ENCODE results near the gene OSBPL6. TPM values are rescaled to one million over a fixed set of nuclear protein-coding genes. Genes with fewer than 3 reads are reported as not detected.

The OSBPL6 gene
- total RNA-seq, 2 experiments from 2014 or later, result 0.16 to 0.24 TPM

GRCh38 chr2:178266445-178266844, 72.1 kb downstream of the OSBPL6 start:
- Mint-ChIP-seq H3K9me3 (ENCODE audit: insufficient read depth) (no peaks in the 10 kb centered on the region), H3K36me3 (ENCODE audit: low read depth) (no peaks in the 10 kb centered on the region), H3K27ac (no peak overlapping the region), H3K4me1 (ENCODE audit: low read depth) (no peaks in the 10 kb centered on the region), H3K4me3 (no peak overlapping the region), H3K27me3 (ENCODE audit: low read depth) (peaks cover 5% of the 10 kb centered on the region)
- ChIA-PET CTCF (interaction anchor here (2.2 kb wide), 1 partner anchor 154 kb away, joined by 7 read pairs; the partner anchor contains the start of gene RBM45), POLR2A (no interaction called here)
- DNase-seq, result no peak
- no peak for ATAC-seq

GRCh38 chr2:178267660-178268059, 73.3 kb downstream of the OSBPL6 start:
- no peak overlapping the region for H3K27ac Mint-ChIP-seq
- ChIA-PET POLR2A (no interaction called here), CTCF (no interaction called here)
- H3K4me1 Mint-ChIP-seq (ENCODE audit: low read depth), result no peaks in the 10 kb centered on the region
- no peak overlapping the region for H3K4me3 Mint-ChIP-seq
- H3K36me3 Mint-ChIP-seq (ENCODE audit: low read depth), result no peaks in the 10 kb centered on the region
- peaks cover 3% of the 10 kb centered on the region for H3K27me3 Mint-ChIP-seq (ENCODE audit: low read depth)
- no peaks in the 10 kb centered on the region for H3K9me3 Mint-ChIP-seq (ENCODE audit: insufficient read depth)
- DNase-seq, result no peak
- ATAC-seq, result no peak

- Mint-ChIP-seq H3K4me1 (ENCODE audit: low read depth) (no peaks in the 10 kb centered on the region), H3K27me3 (ENCODE audit: low read depth) (peaks cover 7% of the 10 kb centered on the region), H3K27ac (no peak overlapping the region), H3K9me3 (ENCODE audit: insufficient read depth) (no peaks in the 10 kb centered on the region), H3K4me3 (no peak overlapping the region), H3K36me3 (ENCODE audit: low read depth) (no peaks in the 10 kb centered on the region)
- DNase-seq, result no peak
- CTCF ChIA-PET, result no interaction called here
- ATAC-seq, result no peak
- POLR2A ChIA-PET, result no interaction called here
Measured at GRCh38 chr2:178268435-178268834, 74.1 kb downstream of the OSBPL6 start.

GRCh38 chr2:178269438-178270224, 75.3 kb downstream of the OSBPL6 start:
- DNase-seq (no peak), ATAC-seq (no peak)
- CTCF ChIA-PET, result no interaction called here
- Mint-ChIP-seq H3K9me3 (ENCODE audit: insufficient read depth) (no peaks in the 10 kb centered on the region), H3K4me3 (no peak overlapping the region), H3K27me3 (ENCODE audit: low read depth) (peaks cover 7% of the 10 kb centered on the region), H3K27ac (no peak overlapping the region), H3K36me3 (ENCODE audit: low read depth) (no peaks in the 10 kb centered on the region), H3K4me1 (ENCODE audit: low read depth) (no peaks in the 10 kb centered on the region)
- POLR2A ChIA-PET, result no interaction called here

DNA sequence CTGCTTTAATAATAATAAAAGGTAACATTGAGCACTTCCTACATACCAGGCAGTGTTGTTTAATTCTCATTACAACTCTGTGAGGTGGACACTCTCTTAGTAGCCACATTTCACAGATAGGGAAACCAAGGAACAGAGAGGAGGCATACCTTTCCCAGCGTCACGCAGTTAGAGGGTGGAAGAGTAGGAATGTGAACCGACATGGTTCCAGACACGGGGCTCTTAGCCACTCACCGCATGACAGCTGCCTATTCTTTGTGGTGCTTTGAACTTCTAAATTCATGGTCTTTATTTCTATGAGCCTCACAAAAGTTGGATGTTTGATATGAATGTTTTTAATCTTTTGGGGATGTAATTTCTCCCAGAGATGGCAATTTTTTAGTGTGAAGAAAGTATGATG, 76.0 kb downstream of the OSBPL6 start:
- Mint-ChIP-seq H3K4me3 (no peak overlapping the region), H3K9me3 (ENCODE audit: insufficient read depth) (no peaks in the 10 kb centered on the region), H3K27me3 (ENCODE audit: low read depth) (peaks cover 9% of the 10 kb centered on the region), H3K36me3 (ENCODE audit: low read depth) (no peaks in the 10 kb centered on the region), H3K27ac (no peak overlapping the region), H3K4me1 (ENCODE audit: low read depth) (no peaks in the 10 kb centered on the region)
- ChIA-PET CTCF (no interaction called here), POLR2A (no interaction called here)
- DNase-seq (no peak), ATAC-seq (no peak)

DNA sequence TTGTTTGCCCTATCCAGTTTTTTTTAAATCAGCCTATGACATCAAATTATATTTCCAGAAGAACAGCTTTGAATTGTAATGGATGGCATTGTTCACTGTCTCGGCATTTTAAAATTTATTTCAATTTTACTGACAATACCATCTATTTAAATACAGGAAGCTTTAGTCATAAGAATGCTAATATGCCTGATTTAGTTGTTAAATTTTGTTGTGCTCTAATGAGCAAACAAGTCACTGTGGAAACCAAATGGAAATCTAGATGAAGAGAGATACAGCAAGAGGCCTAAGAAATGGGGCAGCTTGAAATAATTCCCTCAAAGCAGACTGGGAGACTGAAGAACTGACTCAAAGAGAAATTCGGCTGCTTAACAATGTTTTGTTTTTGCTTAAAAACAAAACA, 76.8 kb downstream of the OSBPL6 start:
- DNase-seq, result no peak
- ChIA-PET CTCF (no interaction called here), POLR2A (no interaction called here)
- ATAC-seq, result no peak
- H3K27ac Mint-ChIP-seq, result no peak overlapping the region
- H3K27me3 Mint-ChIP-seq (ENCODE audit: low read depth), result peaks cover 9% of the 10 kb centered on the region
- H3K36me3 Mint-ChIP-seq (ENCODE audit: low read depth), result no peaks in the 10 kb centered on the region
- H3K4me1 Mint-ChIP-seq (ENCODE audit: low read depth), result no peaks in the 10 kb centered on the region
- no peaks in the 10 kb centered on the region for H3K9me3 Mint-ChIP-seq (ENCODE audit: insufficient read depth)
- no peak overlapping the region for H3K4me3 Mint-ChIP-seq

DNA sequence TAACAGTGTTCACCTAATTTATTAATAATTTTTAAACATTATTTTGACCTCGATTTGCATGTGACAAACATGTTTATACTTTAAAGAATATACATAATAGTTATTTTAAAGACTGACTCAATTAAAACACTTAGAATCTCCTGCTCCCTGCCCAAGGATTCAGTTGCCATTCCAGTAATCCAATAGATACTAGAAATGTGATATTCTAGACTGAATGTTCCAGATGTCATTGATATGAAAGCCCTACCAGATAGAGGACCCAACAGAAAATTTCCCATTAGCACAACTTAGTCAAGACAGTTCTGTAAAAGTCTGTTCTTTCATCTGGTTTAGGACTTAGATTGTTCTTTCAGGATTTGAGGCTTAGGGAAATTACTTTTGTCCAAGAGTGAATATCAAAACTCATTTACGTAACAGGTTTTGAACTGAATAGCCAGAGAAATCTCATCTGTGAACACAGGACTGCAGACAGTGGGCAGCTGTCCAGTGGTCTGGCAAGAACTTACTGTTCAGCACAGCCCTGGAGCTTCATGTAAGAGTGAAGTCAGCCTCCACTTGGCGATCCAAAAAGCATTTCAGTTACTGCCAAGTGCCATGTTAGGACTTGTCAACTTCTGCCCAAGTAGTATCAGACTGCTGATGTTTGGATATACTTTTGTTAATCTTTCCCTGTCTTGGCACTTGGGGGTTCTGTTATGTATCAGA, 77.5 kb downstream of the OSBPL6 start:
- Mint-ChIP-seq H3K4me3 (no peak overlapping the region), H3K27ac (no peak overlapping the region), H3K4me1 (ENCODE audit: low read depth) (no peaks in the 10 kb centered on the region), H3K27me3 (ENCODE audit: low read depth) (peaks cover 9% of the 10 kb centered on the region), H3K36me3 (ENCODE audit: low read depth) (no peaks in the 10 kb centered on the region), H3K9me3 (ENCODE audit: insufficient read depth) (no peaks in the 10 kb centered on the region)
- ATAC-seq, result no peak
- CTCF ChIA-PET, result interaction anchor here (1.3 kb wide), 1 partner anchor 159 kb away, joined by 3 read pairs; no protein-coding TSS in a partner anchor
- no peak for DNase-seq
- POLR2A ChIA-PET, result no interaction called here

DNA sequence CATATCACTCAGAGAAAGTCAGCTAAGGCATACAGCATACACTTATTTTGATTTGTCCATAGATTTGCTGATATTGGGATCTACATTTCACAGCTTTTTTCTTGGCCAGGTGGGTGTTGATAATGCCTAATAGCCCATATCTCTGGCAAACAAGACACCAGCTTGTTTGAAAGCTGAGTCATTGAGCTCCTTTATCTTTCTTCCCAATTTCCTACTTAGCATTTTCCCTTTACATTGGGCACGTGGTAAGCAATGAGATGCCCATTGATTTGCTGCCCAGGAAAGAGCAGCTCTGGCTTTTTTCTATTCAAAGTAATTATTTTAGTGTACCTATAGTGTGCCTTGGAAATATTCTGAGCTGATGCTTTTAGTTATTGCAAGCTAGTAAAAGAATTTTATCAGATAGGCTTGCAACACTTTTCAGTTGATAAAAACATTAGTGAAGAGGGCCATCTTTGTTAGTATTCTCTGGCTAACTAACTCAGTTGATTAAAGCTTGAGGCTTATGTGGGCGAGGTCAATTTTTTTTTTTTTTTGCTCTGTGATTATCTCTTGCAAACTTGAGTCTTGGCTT, 79.6 kb downstream of the OSBPL6 start:
- Mint-ChIP-seq H3K36me3 (ENCODE audit: low read depth) (no peaks in the 10 kb centered on the region), H3K27ac (no peak overlapping the region), H3K4me1 (ENCODE audit: low read depth) (no peaks in the 10 kb centered on the region), H3K4me3 (no peak overlapping the region), H3K9me3 (ENCODE audit: insufficient read depth) (no peaks in the 10 kb centered on the region), H3K27me3 (ENCODE audit: low read depth) (peaks cover 16% of the 10 kb centered on the region)
- ATAC-seq, result no peak
- ChIA-PET POLR2A (no interaction called here), CTCF (interaction anchor here (0.9 to 1.2 kb wide), 2 partner anchors 33 to 162 kb away, joined by 4 to 6 read pairs; partner anchors contain the start of gene RBM45)
- DNase-seq, result no peak

DNA sequence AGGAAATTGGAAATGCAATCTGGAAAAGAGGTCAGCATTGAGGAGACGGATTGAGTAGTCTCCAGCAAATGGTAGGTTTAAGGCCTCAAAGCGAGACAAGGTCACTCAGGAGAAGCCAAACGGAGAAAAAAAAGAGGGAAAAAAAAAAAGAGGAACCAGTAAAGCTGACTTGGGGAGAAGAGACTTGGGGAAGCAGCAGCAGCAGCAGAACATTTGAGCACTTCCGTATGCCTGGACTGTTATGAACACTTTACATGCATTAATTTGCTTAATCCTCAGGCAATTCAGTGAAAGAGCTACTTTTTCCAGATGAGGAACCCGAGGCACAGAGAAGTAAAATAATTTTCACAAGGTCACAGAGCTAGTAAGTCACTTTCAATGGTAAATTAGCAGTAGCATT, 81.3 kb downstream of the OSBPL6 start:
- no peaks in the 10 kb centered on the region for H3K9me3 Mint-ChIP-seq (ENCODE audit: insufficient read depth)
- POLR2A ChIA-PET, result no interaction called here
- ATAC-seq, result no peak
- H3K4me3 Mint-ChIP-seq, result no peak overlapping the region
- no peak for DNase-seq
- peaks cover 18% of the 10 kb centered on the region for H3K27me3 Mint-ChIP-seq (ENCODE audit: low read depth)
- no peaks in the 10 kb centered on the region for H3K4me1 Mint-ChIP-seq (ENCODE audit: low read depth)
- H3K36me3 Mint-ChIP-seq (ENCODE audit: low read depth), result no peaks in the 10 kb centered on the region
- CTCF ChIA-PET, result no interaction called here
- no peak overlapping the region for H3K27ac Mint-ChIP-seq

DNA sequence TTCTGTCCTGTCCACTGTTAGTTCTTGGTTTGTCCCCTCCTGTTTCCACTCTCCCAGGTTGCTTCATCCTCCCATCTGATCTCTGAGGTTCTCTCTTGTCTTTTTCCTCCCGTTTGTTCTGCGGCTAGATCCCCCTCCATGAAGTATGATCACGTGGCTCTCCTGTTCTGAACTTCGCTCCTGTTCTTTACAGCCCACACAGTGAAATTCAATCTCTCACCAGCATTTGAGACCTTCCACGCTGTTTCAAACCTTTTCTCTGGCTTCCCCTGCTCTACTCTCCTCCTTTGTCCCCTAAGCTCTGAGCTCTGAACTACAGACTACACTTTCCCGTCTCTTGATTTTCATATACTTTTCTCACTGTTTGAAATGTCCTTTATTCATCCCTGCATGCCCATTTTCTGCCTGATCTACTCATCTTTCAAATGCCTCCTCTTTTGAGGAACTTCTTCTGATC, 83.5 kb downstream of the OSBPL6 start:
- H3K9me3 Mint-ChIP-seq (ENCODE audit: insufficient read depth), result no peaks in the 10 kb centered on the region
- H3K4me3 Mint-ChIP-seq, result no peak overlapping the region
- POLR2A ChIA-PET, result no interaction called here
- no peak for ATAC-seq
- H3K36me3 Mint-ChIP-seq (ENCODE audit: low read depth), result no peaks in the 10 kb centered on the region
- no peaks in the 10 kb centered on the region for H3K4me1 Mint-ChIP-seq (ENCODE audit: low read depth)
- no peak for DNase-seq
- CTCF ChIA-PET, result interaction anchor here (1.4 kb wide), 1 partner anchor 19 kb away, joined by 4 read pairs; no protein-coding TSS in a partner anchor
- H3K27ac Mint-ChIP-seq, result no peak overlapping the region
- H3K27me3 Mint-ChIP-seq (ENCODE audit: low read depth), result peaks cover 21% of the 10 kb centered on the region

GRCh38 chr2:178279142-178279541, 84.8 kb downstream of the OSBPL6 start:
- ATAC-seq (no peak), DNase-seq (no peak)
- POLR2A ChIA-PET, result interaction anchor here (0.6 kb wide), 1 partner anchor 134 kb away, joined by 3 read pairs; no protein-coding TSS in a partner anchor
- no peaks in the 10 kb centered on the region for H3K9me3 Mint-ChIP-seq (ENCODE audit: insufficient read depth)
- no peak overlapping the region for H3K27ac Mint-ChIP-seq
- peaks cover 18% of the 10 kb centered on the region for H3K27me3 Mint-ChIP-seq (ENCODE audit: low read depth)
- no peaks in the 10 kb centered on the region for H3K36me3 Mint-ChIP-seq (ENCODE audit: low read depth)
- no peaks in the 10 kb centered on the region for H3K4me1 Mint-ChIP-seq (ENCODE audit: low read depth)
- H3K4me3 Mint-ChIP-seq, result no peak overlapping the region
- CTCF ChIA-PET, result interaction anchor here (1.1 to 1.6 kb wide), 3 partner anchors 21 to 166 kb away, joined by 3 to 10 read pairs (median 4); partner anchors contain the start of gene RBM45

DNA sequence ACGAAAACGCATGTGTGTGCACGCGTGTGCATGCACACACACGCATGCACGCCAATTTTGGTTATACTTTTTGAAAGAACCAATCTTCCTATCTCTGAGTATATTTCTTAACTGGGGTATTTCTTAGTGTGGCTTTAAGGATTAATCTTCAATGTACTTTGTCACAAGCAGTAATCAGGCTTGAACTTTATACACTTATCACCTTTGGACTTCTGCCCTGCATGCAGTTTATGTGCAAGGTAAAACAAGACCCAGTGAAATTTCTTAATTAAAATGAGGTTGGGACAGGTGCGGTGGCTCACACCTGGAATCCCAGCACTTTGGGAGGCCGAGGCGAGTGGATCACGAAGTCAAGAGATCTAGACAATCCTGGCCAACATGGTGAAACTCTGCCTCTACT, 85.3 kb downstream of the OSBPL6 start:
- ATAC-seq, result no peak

More for the DNA sequence above, 85.3 kb downstream of the OSBPL6 start:
- ChIA-PET CTCF (interaction anchor here (1.1 to 1.6 kb wide), 2 partner anchors 84 to 167 kb away, joined by 3 to 10 read pairs; partner anchors contain the start of gene RBM45), POLR2A (no interaction called here)
- DNase-seq, result no peak
- no peaks in the 10 kb centered on the region for H3K9me3 Mint-ChIP-seq (ENCODE audit: insufficient read depth)
- peaks cover 3% of the 10 kb centered on the region for H3K4me1 Mint-ChIP-seq (ENCODE audit: low read depth)
- no peaks in the 10 kb centered on the region for H3K36me3 Mint-ChIP-seq (ENCODE audit: low read depth)
- H3K27me3 Mint-ChIP-seq (ENCODE audit: low read depth), result peaks cover 18% of the 10 kb centered on the region
- H3K27ac Mint-ChIP-seq, result no peak overlapping the region
- no peak overlapping the region for H3K4me3 Mint-ChIP-seq
